ENCODE data around the gene SLC17A1.

The SLC17A1 gene

GRCh38 chr6:25831532-25832306 lies at the start of gene SLC17A1:
SLC17A1 (minus strand) TSS chr6:25832052; CDS start chr6:25830557, 1,495 bp downstream.
- no peak for DNase-seq (ENCODE audit: low read depth in 3 of 3, low spot score in 1 of 3)

GRCh38 chr6:25880601-25881000 lies 48.7 kb upstream of the SLC17A1 start:
- DNase-seq (ENCODE audit: low read depth in 3 of 3, low spot score in 1 of 3): no peak

- DNase-seq (ENCODE audit: low read depth in 3 of 3, low spot score in 1 of 3): no peak
Observed at GRCh38 chr6:25878721-25879322, 47.0 kb upstream of the SLC17A1 start.

- DNase-seq (ENCODE audit: low read depth in 3 of 3, low spot score in 1 of 3): no peak
Observed at GRCh38 chr6:25875926-25876602, 44.2 kb upstream of the SLC17A1 start.

- DNase-seq (ENCODE audit: low read depth in 3 of 3, low spot score in 1 of 3): no peak
Observed at GRCh38 chr6:25875563-25875905, 43.7 kb upstream of the SLC17A1 start.

- DNase-seq (ENCODE audit: low read depth in 3 of 3, low spot score in 1 of 3): no peak
Observed at GRCh38 chr6:25874822-25875562, 43.1 kb upstream of the SLC17A1 start.

- DNase-seq (ENCODE audit: low read depth in 3 of 3, low spot score in 1 of 3): no peak
Observed at GRCh38 chr6:25874118-25874517, 42.3 kb upstream of the SLC17A1 start, which contains the start of gene SLC17A3. SLC17A3 (minus strand) TSS chr6:25874243; CDS start chr6:25868387, 5,856 bp downstream.

- DNase-seq (ENCODE audit: low read depth in 3 of 3, low spot score in 1 of 3): no peak
Observed at GRCh38 chr6:25872814-25873213, 41.0 kb upstream of the SLC17A1 start.

- DNase-seq (ENCODE audit: low read depth in 3 of 3, low spot score in 1 of 3): no peak
Observed at GRCh38 chr6:25869840-25870239, 38.0 kb upstream of the SLC17A1 start.

GRCh38 chr6:25868436-25869183 lies 36.8 kb upstream of the SLC17A1 start:
- no peak for DNase-seq (ENCODE audit: low read depth in 3 of 3, low spot score in 1 of 3)

- DNase-seq (ENCODE audit: low read depth in 3 of 3, low spot score in 1 of 3): no peak
Observed at GRCh38 chr6:25866011-25866410, 34.2 kb upstream of the SLC17A1 start.

- no peak for DNase-seq (ENCODE audit: low read depth in 3 of 3, low spot score in 1 of 3)
Observed at GRCh38 chr6:25863360-25863759, 31.5 kb upstream of the SLC17A1 start.

GRCh38 chr6:25862199-25862598 lies 30.3 kb upstream of the SLC17A1 start:
- no peak for DNase-seq (ENCODE audit: low read depth in 3 of 3, low spot score in 1 of 3)

GRCh38 chr6:25852756-25853155 lies 20.9 kb upstream of the SLC17A1 start:
- no peak for DNase-seq (ENCODE audit: low read depth in 3 of 3, low spot score in 1 of 3)

- no peak for DNase-seq (ENCODE audit: low read depth in 3 of 3, low spot score in 1 of 3)
Observed at GRCh38 chr6:25851961-25852360, 20.1 kb upstream of the SLC17A1 start.

GRCh38 chr6:25844518-25844917 lies 12.7 kb upstream of the SLC17A1 start:
- DNase-seq (ENCODE audit: low read depth in 3 of 3, low spot score in 1 of 3): no peak

GRCh38 chr6:25842526-25842925 lies 10.7 kb upstream of the SLC17A1 start:
- no peak for DNase-seq (ENCODE audit: low read depth in 3 of 3, low spot score in 1 of 3)

- no peak for DNase-seq (ENCODE audit: low read depth in 3 of 3, low spot score in 1 of 3)
Observed at GRCh38 chr6:25835442-25836283, 3.8 kb upstream of the SLC17A1 start.

GRCh38 chr6:25834950-25835349 lies 3.1 kb upstream of the SLC17A1 start:
- no peak for DNase-seq (ENCODE audit: low read depth in 3 of 3, low spot score in 1 of 3)

GRCh38 chr6:25833136-25833535 lies 1.3 kb upstream of the SLC17A1 start:
- no peak for DNase-seq (ENCODE audit: low read depth in 3 of 3, low spot score in 1 of 3)
